HG02798 (cell line): ENCODE measurements around the gene GLRA3.
"Not testable (repeated sequence)": the region's sequence is repeated elsewhere in the genome, so short reads cannot be mapped to it uniquely, and the experiment has no call there.

Experiments
- ATAC-seq: cut with Tn5 transposase; IDR thresholded peaks from one replicate; pipeline ENCODE4 v1.9.1; 2021; ENCODE audit warnings: mild to moderate bottlenecking; ENCODE audit not compliant: unreplicated experiment, poor library complexity

The GLRA3 gene

GRCh38 chr4:174716986-174717770, 111.9 kb downstream of the GLRA3 start:
- no peak for ATAC-seq

DNA sequence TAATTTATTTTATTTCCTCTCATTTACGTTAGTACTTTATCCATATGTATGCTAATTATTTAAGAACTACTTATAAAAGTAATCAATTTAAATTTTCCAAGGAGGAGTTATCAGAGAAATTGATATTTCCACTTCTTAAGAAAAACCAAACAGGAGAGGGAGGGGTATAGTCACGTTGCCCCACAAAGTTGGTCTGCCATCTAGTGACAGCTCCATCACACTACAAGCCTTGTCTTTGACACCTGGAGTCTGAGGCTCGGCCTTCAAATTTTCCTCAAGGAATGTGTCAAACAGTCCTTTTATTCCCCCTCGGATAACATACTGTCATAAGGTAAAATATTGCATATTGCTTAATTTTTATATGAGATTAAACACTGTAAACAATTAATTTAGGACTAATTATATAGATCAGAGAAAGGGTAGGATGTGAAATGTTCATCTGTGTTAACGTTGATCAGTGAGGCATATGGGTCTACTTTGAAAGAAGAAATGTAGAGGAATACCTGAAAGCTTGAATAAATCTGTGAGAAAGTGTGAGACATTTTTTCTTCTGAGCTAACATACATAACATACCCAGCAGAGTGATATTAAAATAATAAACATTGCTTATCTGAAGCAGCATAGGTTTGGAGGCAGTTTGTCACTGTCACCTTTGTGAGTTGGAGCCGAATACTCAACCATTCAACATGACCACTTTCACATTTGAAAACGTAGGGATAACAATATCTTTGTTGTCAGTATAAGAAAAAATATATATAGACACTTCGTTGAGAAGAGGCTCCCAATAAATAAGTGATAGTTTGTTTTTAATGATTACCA, 114.4 kb downstream of the GLRA3 start:
- ATAC-seq: peak; percentile 96

GRCh38 chr4:174713821-174714220, 115.2 kb downstream of the GLRA3 start:
- ATAC-seq: no peak

- no peak for ATAC-seq
Measured at GRCh38 chr4:174713181-174713580, 115.9 kb downstream of the GLRA3 start.

DNA sequence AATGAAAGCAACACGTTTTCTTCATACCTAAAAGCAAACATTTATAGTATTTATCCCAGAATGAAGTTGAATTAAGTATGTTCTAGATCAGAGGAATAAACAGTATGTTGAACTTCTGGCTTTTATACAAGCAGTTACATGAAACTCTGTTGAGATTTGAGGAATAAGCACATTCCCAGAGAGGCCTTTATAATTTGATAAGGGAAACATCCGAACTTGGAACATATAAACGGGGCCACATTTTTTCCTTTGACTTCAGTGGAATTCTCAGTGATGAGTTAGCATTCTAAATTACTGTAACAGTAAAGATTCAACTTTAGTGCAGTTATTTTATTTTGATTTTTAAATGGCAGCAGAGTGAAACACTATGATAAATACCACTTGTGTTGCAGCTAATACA, 119.5 kb downstream of the GLRA3 start:
- no peak for ATAC-seq

GRCh38 chr4:174708381-174708780, 120.7 kb downstream of the GLRA3 start:
- ATAC-seq: no peak

- ATAC-seq: no peak
Measured at GRCh38 chr4:174707902-174708301, 121.1 kb downstream of the GLRA3 start.

DNA sequence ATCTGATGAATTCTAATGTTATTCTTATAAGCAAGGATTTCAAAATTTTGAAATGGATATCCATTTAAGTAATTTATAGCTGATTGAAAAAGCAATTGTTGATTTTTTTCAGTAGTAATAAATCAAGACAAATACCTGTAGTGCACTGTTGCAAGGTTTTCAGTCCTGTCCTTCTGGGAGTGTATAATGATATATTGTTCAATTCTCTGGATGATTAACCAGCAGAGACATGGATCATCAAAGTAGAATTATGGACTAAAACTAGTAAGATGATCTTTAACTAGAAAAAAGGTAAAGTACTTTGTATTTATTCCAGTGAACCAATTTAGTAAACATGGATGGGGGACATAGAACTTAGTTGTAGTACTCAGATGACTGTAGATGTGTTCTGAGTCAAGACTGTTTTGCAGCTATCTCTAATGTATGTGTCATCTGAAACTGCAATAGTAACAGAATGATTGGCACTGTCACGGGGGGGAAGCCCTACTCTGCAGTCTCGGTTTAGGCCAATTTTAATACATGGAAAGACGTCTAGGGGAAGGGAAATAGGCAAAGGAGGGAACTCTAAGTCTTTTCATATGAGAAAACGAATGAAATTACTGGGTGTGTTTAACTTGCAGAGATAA, 121.9 kb downstream of the GLRA3 start:
- peak; percentile 98 for ATAC-seq

DNA sequence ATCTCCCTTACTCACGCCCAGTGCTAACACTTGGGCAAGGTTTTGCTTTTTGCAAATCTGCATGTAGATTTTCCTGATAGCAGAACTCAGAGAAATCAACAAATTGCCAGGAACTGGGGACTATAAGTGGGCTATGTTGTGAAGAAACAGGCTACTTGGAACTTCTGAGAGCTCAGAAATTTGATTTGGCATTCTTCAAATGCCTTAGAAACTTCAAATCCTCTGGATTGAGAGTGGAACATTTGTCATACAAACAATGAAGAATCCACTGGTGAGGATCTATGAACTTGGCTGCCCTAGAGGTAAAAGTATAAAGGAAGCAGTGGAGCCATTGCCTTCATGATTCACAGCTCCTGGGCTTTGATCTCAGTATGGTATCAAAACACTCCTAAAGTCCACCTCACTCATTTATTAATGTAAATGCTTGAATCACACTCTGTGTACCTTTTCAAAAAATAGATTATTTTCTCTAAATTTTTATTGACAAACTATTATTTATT, 126.0 kb downstream of the GLRA3 start:
- ATAC-seq: no peak

DNA sequence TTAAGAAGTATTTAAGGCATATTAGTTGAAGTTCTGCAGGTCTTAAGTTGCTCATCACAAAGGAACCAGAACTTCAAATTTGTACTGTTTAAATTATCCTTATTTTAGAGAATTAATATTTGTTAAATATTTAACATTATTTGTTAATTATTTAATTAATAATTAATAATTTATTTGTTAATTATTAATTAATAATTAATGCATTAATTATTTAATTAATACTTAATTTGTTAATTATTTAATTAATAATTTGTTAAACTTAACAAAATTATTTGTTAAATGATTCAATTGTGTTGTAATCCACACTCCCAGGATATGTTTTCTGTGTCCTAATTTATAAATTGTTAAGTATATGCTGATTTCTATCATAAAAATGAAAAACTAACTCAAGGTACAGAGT, 129.4 kb downstream of the GLRA3 start:
- no peak for ATAC-seq

DNA sequence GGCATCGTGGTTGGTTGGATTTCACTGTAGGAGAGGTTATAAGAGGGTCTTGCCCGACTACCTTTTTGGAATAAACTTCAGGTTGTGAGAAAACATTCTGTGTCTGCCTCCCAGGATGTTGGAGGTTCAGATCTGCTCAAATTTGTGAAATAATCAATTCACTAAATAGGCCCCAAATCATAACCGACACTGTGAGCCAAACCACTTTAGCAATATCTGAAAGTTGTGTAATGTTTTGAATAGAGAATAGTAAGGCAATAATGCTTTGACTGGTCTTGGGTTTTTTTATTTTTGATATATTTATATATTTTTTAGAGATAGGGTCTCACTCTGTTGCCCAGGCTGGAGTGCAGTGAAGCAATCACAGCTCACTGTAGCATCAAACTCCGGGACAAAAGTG, 131.2 kb downstream of the GLRA3 start:
- no peak for ATAC-seq

- ATAC-seq: no peak
Measured at GRCh38 chr4:174697202-174697601, 131.8 kb downstream of the GLRA3 start.

DNA sequence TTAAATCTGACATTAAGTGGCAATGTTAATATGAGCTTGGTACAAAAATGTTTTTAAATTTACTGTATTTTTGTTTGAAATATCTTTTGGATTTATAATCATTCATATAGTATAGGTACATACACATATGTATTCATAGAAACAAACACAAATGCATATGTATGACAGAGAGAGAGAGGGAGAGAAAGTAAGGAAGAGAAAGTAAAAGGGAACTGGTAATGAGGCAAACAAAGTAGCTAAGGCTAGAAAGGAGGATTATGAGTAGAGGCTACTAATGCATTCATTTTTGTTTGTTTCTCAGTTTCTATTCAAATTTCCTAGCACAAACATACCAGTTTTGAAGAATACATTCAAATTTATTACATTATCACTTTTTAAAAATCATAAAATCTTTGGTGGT, 132.4 kb downstream of the GLRA3 start:
- ATAC-seq: no peak

- not testable (repeated sequence) for ATAC-seq
Measured at GRCh38 chr4:174691876-174692275, 137.2 kb downstream of the GLRA3 start.

GRCh38 chr4:174690665-174691064, 138.4 kb downstream of the GLRA3 start:
- ATAC-seq: no peak

- no peak for ATAC-seq
Measured at GRCh38 chr4:174689618-174690017, 139.4 kb downstream of the GLRA3 start.

GRCh38 chr4:174686826-174687225, 142.2 kb downstream of the GLRA3 start:
- ATAC-seq: no peak

- no peak for ATAC-seq
Measured at GRCh38 chr4:174681723-174682300, 147.2 kb downstream of the GLRA3 start.

DNA sequence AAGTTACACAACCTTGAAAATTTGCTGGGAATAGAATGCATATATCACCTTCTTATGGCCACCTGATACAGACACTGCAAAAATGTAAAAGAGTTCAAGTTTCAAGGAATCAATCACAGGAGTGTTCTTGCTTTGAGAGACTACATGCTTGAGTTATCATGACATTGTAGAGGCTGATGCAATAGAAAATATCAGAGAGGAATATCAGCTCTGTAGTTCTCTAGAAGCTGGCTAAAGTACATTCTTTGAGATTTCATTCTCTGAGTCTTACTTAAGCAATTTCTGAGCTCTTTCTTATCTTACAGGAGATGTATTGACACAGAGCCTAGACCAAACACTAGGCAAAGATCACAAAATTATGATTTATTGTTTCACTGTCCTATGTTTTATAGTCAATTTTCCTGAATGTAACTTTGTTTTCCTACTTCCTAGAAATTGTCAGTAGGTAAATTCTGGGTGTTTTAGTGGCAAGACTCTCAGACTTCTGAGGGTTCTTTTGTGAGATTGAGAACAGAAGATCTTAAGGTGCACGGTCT, 154.7 kb downstream of the GLRA3 start:
- no peak for ATAC-seq

DNA sequence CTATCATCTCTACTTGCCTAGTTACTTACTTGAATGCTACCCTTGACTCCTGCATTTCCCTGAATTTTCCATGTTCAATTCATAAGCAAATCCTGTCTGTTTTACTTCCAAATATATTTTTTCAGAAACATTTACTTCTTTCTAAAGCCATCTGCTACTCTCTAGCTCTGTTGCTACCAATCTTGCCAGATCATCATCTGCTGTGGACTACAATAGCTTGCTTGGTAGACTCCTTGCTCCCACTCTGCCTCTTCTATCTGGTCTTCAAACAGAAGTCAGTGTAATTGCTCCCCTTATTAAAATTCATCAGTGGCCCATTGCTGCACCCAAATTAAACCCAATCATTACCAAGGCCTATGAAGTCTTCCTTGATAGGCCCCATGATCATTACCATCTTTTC, 155.2 kb downstream of the GLRA3 start:
- no peak for ATAC-seq
